ENCODE data around the gene TEX19. TPM values are rescaled to one million over a fixed set of nuclear protein-coding genes. Genes with fewer than 3 reads are reported as not detected.

The TEX19 gene
- total and polyA plus RNA-seq, 10 of the 15 experiments (the other 5 are each of a cell fraction or from before 2014, with no cell fraction given): 0.03 to 0.32 (median 0.13) TPM; not detected in 3

GRCh38 chr17:82407255-82407654 lies 48.2 kb downstream of the TEX19 start:
- no peak for DNase-seq (ENCODE audit: low read depth, low spot score)
- SMC1A ChIA-PET (ENCODE audit: uncharacterized antibody, unreplicated experiment): no interaction called here

More at GRCh38 chr17:82407255-82407654, 48.2 kb downstream of the TEX19 start:
- RAD21 ChIA-PET (ENCODE audit: unreplicated experiment): no interaction called here
- FAIRE-seq: no peak
- Histone ChIP-seq H4K20me1 (ENCODE audit: control insufficient read depth, insufficient read depth) (no peaks in the 10 kb centered on the region), H3K36me3 (ENCODE audit: control insufficient read depth in 2 of 2, insufficient read depth in 2 of 2, low read length in 1 of 2) (peaks cover 0 to 12% of the 10 kb centered on the region in 2 experiments; a peak in 2 of 4 replicates), H3K4me1 (ENCODE audit: control insufficient read depth, insufficient read depth, low read length) (peaks cover 3% of the 10 kb centered on the region; the same call in 1 of the 2 replicates), H2AFZ (ENCODE audit: control insufficient read depth, low read depth, low read length) (no peak overlapping the region), H3K4me2 (ENCODE audit: control insufficient read depth, insufficient read depth) (no peak overlapping the region), H3K27ac (ENCODE audit: control insufficient read depth, insufficient read depth) (no peak overlapping the region), H3K4me3 (no peak overlapping the region), H3K79me2 (ENCODE audit: control insufficient read depth, insufficient read depth, low read length) (no peaks in the 10 kb centered on the region), H3K9ac (ENCODE audit: control insufficient read depth, insufficient read depth, low read length) (no peak overlapping the region), H3K9me3 (replicated peaks; ENCODE audit: control insufficient read depth, insufficient read depth, low read length) (no peaks in the 10 kb centered on the region), H3K27me3 (replicated peaks in 1 of 2; ENCODE audit: control insufficient read depth in 2 of 2, insufficient read depth in 2 of 2, low read length in 1 of 2) (no peaks in the 10 kb centered on the region)
- WGBS (ENCODE audit: insufficient coverage, insufficient replicate concordance, low lambda C conversion rate, missing lambda C conversion rate): 69% methylated on average over 13 of the region's 13 CpGs
- intact Hi-C loops (cut with micrococcal nuclease; ENCODE audit: unreplicated experiment): no loop called here
- ATAC-seq: no peak
- BruUV-seq (replicated peaks): no TSS peak
- TF ChIP-seq CEBPZ (IDR thresholded peaks at IDR 0.05; ENCODE audit: low read depth, low read length) (no peak), RUNX3 (IDR thresholded peaks at IDR 0.05; ENCODE audit: low read length) (no peak), ATF7 (IDR thresholded peaks at IDR 0.05; ENCODE audit: low read depth) (no peak), POU2F2 (IDR thresholded peaks at IDR 0.05; ENCODE audit: borderline replicate concordance, low read depth, low read length) (no peak)
- CTCF ChIA-PET: interaction anchor here (0.7 kb wide), 2 partner anchors 34 to 202 kb away, joined by 3 to 4 read pairs; no protein-coding TSS in a partner anchor
- POLR2A ChIA-PET: interaction anchor here (0.7 kb wide), 1 partner anchor 229 kb away, joined by 4 read pairs; no protein-coding TSS in a partner anchor
- in situ Hi-C loops (cut with MboI): loop anchor here (5.0 kb wide), 1 partner anchor 55 kb away; no protein-coding TSS in a partner anchor
